ENCODE results near the gene HLF. TPM values are rescaled to one million over a fixed set of nuclear protein-coding genes. Genes with fewer than 3 reads are reported as not detected.
A peak's percentile ranks its signal among the peaks of the same experiment; 100 is the strongest.

The HLF gene
- total RNA-seq, 2 donors from 2014 or later = 0.69 to 3.0 TPM

- Histone ChIP-seq H3K9me3 (no peaks in the 10 kb centered on the region), H3K4me1 (no peaks in the 10 kb centered on the region), H3K27ac (peak overlapping the region; percentile 14), H3K27me3 (no peaks in the 10 kb centered on the region), H3K36me3 (no peaks in the 10 kb centered on the region), H3K9ac (ENCODE audit: low read depth in 2 of 2, low read length in 2 of 2) (no peak overlapping the region), H3K4me3 (no peak overlapping the region)
- no peak for DNase-seq
- intact Hi-C loops (cut with DNase I) = loop anchor here (5.0 kb wide), 1 partner anchor 47 kb away; no protein-coding TSS in a partner anchor
- TF ChIP-seq CTCF (IDR thresholded peaks at IDR 0.05) = no peak
These were observed 19.5 kb downstream of the HLF start for GRCh38 chr17:55284001-55284884.

GRCh38 chr17:55284944-55285339, 20.2 kb downstream of the HLF start:
- H3K4me1 ChIP-seq = no peaks in the 10 kb centered on the region
- DNase-seq = no peak
- no peaks in the 10 kb centered on the region for H3K9me3 ChIP-seq
- H3K27ac ChIP-seq = peak overlapping the region; percentile 14
- no peaks in the 10 kb centered on the region for H3K27me3 ChIP-seq
- TF ChIP-seq CTCF (IDR thresholded peaks at IDR 0.05) = no peak
- no peak overlapping the region for H3K4me3 ChIP-seq
- no peak overlapping the region for H3K9ac ChIP-seq (ENCODE audit: low read depth in 2 of 2, low read length in 2 of 2)
- H3K36me3 ChIP-seq = no peaks in the 10 kb centered on the region
- intact Hi-C loops (cut with DNase I) = loop anchor here (5.0 kb wide), 1 partner anchor 48 kb away; no protein-coding TSS in a partner anchor

GRCh38 chr17:55285340-55286301, 20.9 kb downstream of the HLF start:
- Histone ChIP-seq H3K9me3 (no peaks in the 10 kb centered on the region), H3K36me3 (no peaks in the 10 kb centered on the region), H3K9ac (ENCODE audit: low read depth in 2 of 2, low read length in 2 of 2) (no peak overlapping the region), H3K4me1 (no peaks in the 10 kb centered on the region), H3K27me3 (no peaks in the 10 kb centered on the region), H3K27ac (peak overlapping the region; percentile 14), H3K4me3 (no peak overlapping the region)
- no peak for TF ChIP-seq CTCF (IDR thresholded peaks at IDR 0.05)
- DNase-seq = peak; percentile 76
- intact Hi-C loops (cut with DNase I) = no loop called here

- Histone ChIP-seq H3K9me3 (no peaks in the 10 kb centered on the region), H3K4me1 (no peaks in the 10 kb centered on the region), H3K27me3 (no peaks in the 10 kb centered on the region), H3K27ac (peak overlapping the region; percentile 15), H3K4me3 (no peak overlapping the region), H3K36me3 (no peaks in the 10 kb centered on the region), H3K9ac (ENCODE audit: low read depth in 2 of 2, low read length in 2 of 2) (no peak overlapping the region)
- no peak for DNase-seq
- TF ChIP-seq CTCF (IDR thresholded peaks at IDR 0.05) = no peak
- intact Hi-C loops (cut with DNase I) = no loop called here
These were observed 22.2 kb downstream of the HLF start for GRCh38 chr17:55286681-55287589.

Measured in colonic mucosa (tissue), 4 donors.